GM19023 (cell line): ENCODE data around the gene CCDC127.
"Not testable (repeated sequence)": the region's sequence is repeated elsewhere in the genome, so short reads cannot be mapped to it uniquely, and the experiment has no call there.

Source experiments
- ATAC-seq: cut with Tn5 transposase; IDR thresholded peaks from one replicate; pipeline ENCODE4 v1.9.1; 2021; ENCODE audit warnings: mild to moderate bottlenecking, moderate library complexity; ENCODE audit not compliant: unreplicated experiment

CCDC127 gene

GRCh38 chr5:217494-218456 lies at the start of gene CCDC127, which contains the start of gene SDHA:
Gene CCDC127 (minus strand): TSS chr5:218153. CDS start chr5:216849, 1,304 bp downstream.
Gene SDHA (plus strand): TSS chr5:218320. CDS start chr5:218356, 36 bp downstream.
- ATAC-seq, result peak; percentile 80

GRCh38 chr5:267716-268115 lies 49.8 kb upstream of the CCDC127 start:
- ATAC-seq, result no peak

- not testable (repeated sequence) for ATAC-seq
Measured at GRCh38 chr5:266311-267026, 48.5 kb upstream of the CCDC127 start.

GRCh38 chr5:264338-264737 lies 46.4 kb upstream of the CCDC127 start:
- ATAC-seq, result no peak

- not testable (repeated sequence) for ATAC-seq
Measured at GRCh38 chr5:263275-263974, 45.5 kb upstream of the CCDC127 start.

GRCh38 chr5:257148-257547 lies 39.2 kb upstream of the CCDC127 start:
- ATAC-seq, result no peak

GRCh38 chr5:256347-256746 lies 38.4 kb upstream of the CCDC127 start:
- not testable (repeated sequence) for ATAC-seq

GRCh38 chr5:255116-255515 lies 37.2 kb upstream of the CCDC127 start:
- not testable (repeated sequence) for ATAC-seq

GRCh38 chr5:254322-254721 lies 36.4 kb upstream of the CCDC127 start:
- ATAC-seq, result not testable (repeated sequence)

GRCh38 chr5:252546-252945 lies 34.6 kb upstream of the CCDC127 start:
- no peak for ATAC-seq

GRCh38 chr5:251975-252374 lies 34.0 kb upstream of the CCDC127 start:
- ATAC-seq, result not testable (repeated sequence)

GRCh38 chr5:251538-251937 lies 33.6 kb upstream of the CCDC127 start:
- ATAC-seq, result not testable (repeated sequence)

- not testable (repeated sequence) for ATAC-seq
Measured at GRCh38 chr5:251016-251415, 33.1 kb upstream of the CCDC127 start.

- ATAC-seq, result not testable (repeated sequence)
Measured at GRCh38 chr5:250396-250795, 32.4 kb upstream of the CCDC127 start.

- ATAC-seq, result not testable (repeated sequence)
Measured at GRCh38 chr5:245717-246116, 27.8 kb upstream of the CCDC127 start.

- ATAC-seq, result not testable (repeated sequence)
Measured at GRCh38 chr5:243683-244367, 25.9 kb upstream of the CCDC127 start.

GRCh38 chr5:241045-241669 lies 23.2 kb upstream of the CCDC127 start:
- ATAC-seq, result not testable (repeated sequence)

- ATAC-seq, result not testable (repeated sequence)
Measured at GRCh38 chr5:240550-240949, 22.6 kb upstream of the CCDC127 start.

GRCh38 chr5:237931-238330 lies 20.0 kb upstream of the CCDC127 start:
- not testable (repeated sequence) for ATAC-seq

GRCh38 chr5:235527-235926 lies 17.6 kb upstream of the CCDC127 start:
- ATAC-seq, result not testable (repeated sequence)
